ENCODE measurements around the gene TMEM45A.
"Not testable (repeated sequence)": the region's sequence is repeated elsewhere in the genome, so short reads cannot be mapped to it uniquely, and the experiment has no call there.

The TMEM45A gene

DNA sequence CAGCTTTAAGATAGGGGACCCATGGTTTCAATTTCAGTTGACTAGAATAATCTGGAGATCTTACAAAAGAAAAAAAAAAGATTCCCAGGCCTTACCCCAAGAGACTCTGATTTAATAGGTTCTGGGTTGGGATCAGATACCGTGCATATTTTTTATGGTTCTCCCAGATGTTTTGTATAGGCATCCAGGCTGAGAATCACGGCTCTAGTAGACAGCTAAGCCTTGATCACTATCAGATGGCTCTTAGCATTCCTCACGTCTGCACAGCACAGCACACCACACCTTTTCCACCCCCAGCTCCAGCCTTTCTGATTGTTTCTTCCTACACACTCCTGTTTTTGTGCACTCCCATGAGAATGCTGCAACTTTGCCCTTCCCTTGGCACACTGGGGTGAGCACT lies 40.8 kb downstream of the TMEM45A start:
- DNase-seq (ENCODE audit: low read depth), result no peak

DNA sequence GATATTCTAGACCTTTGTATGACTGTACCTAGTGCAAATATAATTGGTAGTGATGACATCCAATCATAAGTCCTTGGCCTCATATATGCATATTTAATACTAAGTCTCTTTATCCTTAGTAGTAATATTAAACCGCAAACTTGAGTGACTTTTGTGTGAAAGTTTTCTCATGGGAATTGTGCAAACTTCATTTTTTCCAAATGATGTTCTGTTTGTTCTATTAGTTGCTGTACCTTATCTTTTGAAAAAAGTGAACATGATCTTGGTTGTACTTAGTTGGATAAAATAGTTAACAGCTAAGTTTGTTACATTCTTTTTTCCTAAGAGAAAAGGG lies 43.2 kb downstream of the TMEM45A start:
- DNase-seq (ENCODE audit: low read depth), result no peak

DNA sequence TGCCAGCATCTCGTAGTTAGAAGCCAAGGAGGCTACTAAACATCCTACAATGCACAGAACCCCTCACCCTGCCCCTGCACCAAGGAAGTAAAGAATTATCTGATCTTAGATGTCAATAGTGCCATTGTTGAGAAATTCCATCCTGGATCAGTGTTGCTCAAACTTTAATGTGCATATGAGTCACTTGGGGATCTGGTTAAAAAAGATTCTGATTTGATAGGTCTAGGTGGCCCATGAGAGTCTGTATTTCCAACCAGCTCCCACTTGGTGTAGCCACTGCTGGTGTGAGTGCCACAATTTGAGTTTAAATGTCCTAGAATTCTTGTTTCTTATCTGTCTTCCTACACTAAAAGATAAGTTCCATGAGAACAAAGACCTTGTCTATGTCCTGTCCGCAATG lies 43.7 kb downstream of the TMEM45A start:
- DNase-seq (ENCODE audit: low read depth), result no peak

DNA sequence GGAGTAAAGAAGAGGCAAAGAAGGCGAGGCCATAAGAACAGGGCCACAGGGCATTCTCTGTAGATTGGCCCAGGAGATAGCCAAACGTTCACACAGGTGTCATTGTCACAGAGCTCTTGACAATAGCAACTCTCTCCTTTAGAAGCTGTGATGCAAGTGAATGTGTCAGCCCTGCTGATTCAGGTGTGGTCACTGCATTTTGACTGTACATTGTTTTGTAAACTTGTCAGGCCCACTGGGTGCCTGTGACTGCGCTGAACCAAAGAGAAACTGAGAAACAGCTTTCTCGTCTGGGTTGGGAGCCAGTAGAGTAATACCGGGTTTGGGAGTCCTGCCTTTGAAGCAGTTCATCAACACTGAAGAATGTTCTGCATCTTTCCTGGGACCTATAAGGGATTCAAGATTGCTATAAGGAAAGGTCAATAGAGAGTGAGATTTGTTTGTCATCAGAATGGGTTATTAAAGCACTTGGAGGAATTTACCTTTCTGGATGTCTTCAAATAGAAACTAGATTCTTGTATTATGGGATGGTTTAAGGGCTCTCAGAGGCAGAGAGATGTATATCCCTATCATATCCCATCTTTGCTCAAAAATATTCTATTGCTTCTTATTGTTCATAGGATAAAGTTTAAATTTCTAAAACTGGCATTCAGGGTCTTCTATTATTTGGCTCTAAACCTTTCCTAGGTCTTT lies 45.4 kb downstream of the TMEM45A start:
- no peak for DNase-seq (ENCODE audit: low read depth)

DNA sequence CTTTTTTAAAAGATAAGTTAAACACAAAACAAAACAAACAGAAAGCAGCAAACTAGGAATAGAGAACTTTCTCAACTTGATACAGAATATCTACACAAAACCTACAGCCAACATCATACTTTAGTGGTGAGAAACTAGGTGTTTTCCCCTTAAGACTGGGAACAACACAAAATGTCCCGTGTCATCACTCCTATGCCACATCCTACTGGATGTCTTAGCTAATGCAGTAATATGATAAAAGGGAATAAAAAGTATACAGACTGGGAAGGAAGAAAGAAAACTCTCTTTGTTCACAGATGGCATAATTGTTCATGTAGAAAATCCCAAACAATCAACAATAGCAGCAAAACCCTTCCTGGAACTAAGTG lies 45.9 kb downstream of the TMEM45A start:
- DNase-seq (ENCODE audit: low read depth), result no peak

DNA sequence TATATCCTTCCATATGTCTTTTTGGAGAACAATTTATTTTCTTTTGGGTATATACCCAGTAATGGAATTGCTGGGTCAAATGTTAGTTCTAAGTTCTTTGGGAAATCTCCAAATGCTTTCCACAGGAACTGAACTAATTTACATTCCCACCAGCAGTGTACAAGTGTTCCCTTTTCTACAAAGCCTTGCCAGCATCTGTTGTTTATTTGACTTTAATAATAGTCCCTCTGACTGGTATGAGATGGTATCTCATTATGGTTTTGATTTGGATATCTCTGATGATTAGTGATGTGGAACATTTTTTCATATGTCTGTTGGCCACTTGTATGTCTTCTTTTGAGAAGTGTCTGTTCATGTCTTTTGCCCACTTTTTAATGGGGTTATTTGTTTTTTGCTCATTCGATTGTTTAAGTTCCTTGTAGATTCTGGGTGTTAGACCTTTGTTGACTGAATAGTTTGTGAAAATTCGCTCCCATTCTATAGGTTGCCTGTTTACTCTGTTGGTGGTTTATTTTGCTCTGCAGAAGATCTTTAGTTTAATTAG lies 48.4 kb downstream of the TMEM45A start:
- no peak for DNase-seq (ENCODE audit: low read depth)

DNA sequence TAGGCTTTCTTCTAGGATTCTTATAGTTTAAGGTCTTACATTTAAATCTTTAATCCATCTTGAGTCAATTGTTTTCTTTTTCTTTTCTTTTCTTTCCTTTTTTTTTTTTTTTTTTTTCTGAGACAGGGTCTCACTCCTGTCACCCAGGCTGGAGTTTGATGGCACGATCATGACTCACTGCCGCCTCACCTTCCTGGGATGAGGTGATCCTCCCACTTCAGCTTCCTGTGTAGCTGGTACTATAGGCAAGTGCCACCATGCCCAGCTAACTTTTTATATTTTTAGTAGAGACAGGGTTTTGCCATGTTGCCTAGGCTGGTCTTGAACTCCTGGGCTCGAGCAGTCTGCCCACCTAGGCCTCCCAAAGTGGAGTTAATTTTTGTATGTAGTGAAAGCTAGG lies 49.0 kb downstream of the TMEM45A start:
- DNase-seq (ENCODE audit: low read depth), result not testable (repeated sequence)

DNA sequence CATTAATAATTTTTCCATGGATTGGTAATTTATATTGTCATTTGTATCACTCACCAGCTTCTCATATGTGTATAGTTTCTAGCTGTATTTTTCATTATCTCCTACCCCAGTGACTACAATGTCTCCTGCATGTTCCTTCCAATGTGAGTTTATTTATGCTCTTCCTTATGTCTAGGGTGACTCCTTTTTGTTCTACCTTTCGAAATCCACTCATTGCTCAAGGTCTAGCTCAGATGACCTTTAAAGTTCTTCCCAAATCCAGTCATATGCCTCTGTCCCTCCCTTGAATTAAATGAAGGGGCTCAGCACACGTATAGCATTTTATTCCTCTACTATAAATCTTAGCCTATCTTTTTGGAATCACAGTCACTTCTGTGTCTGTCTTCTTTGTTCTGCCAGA lies 53.0 kb downstream of the TMEM45A start:
- no peak for DNase-seq (ENCODE audit: low read depth)

DNA sequence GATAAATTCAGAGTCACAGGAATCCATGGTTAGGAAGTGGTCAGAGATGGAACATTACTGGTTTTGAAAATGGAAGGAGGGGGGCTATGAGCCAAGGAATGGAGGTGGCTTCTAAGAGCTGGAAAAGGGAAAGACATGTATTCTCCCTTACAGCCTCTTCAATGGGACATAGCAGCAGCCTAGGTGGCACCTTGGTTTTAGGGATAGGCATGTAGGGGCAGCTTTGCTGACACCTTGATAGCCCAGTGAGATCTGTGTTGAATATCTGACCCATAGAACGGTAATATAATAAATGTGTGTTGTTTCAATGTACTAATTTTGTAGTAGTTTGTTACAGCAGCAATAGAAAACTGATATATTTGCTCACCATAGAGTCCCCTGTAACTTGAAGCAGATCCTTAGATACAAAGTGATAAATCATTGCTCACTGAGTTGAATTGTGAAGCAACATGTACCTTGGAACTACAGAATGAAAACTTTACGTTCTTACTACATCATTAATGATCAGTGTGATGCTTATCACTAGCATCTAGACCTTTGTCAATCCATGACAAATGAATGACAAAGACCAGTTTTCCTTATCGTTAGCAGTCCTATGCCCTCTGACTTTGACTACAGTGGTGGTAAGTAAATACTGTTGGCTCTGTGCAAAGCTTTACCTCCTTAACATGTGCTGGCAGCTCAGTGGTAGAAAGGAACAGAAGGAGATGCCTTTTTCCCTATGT lies 53.8 kb downstream of the TMEM45A start:
- DNase-seq (ENCODE audit: low read depth), result no peak

DNA sequence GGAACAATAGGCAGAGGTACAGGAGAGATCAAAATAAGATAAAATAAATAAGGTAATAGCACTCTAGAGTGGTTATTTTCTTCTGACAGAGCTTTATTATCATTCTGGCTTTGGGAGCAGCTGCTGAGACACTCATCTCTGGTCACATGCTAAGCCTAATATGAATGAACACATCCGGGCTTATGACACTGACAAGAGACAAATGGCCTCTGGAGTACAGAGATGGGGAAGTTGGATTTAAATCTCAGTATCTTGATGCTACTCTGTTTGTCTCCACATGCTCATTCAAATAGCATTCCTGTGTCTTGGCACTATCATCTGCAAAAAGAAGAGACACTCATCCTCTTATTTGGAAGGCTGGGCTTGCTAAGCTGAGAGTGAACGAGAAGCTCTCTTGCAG lies 55.6 kb downstream of the TMEM45A start:
- no peak for DNase-seq (ENCODE audit: low read depth)

DNA sequence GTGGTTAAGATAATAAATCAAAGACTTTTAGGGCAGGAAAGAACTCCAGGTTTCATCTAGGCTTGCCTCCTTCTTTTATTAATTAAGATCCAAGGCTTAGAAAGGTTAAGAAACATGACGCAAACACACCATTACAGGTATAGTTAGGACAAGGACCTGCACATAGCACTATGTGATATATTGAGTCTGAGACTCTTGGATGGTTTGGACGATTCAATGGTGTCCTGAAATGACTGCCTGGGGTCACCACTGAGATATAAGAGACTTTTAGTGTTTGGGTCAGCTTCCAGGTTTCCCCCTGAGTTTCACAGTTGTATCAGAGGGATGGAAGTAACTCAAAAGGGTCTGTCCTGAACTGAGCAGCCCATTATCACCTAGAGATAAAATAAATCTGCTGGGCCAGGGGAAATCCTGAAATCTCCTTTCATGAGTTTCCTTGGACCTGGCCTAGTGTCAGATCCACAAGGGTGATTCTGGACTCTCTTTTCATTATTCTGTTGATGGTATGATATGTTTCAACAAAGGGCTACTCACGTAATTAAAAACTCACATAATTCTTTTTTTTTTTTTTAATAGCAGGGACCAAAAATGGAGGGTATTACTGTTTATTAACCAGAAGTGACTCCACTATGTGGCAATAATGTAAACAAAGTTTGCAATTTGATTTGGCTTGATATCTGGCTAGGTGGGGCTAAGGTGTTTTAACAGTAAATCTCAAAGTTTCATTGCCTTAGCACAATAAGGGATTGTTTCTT lies 61.4 kb downstream of the TMEM45A start:
- DNase-seq (ENCODE audit: low read depth), result no peak

DNA sequence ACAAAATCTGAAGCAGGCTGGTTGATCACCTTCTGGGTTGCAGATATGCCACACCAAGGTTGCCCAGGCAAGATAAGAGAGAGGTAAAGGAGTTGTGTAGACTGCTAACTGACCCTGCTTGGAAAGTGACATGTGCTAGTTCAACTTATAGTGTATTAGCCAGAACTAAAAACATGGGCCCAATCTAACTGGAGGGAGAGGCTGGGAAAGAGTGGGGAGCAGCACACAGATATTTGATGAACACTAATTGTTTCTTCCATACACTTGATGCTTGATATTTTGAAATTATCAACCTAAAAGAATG lies 61.9 kb downstream of the TMEM45A start:
- no peak for DNase-seq (ENCODE audit: low read depth)

DNA sequence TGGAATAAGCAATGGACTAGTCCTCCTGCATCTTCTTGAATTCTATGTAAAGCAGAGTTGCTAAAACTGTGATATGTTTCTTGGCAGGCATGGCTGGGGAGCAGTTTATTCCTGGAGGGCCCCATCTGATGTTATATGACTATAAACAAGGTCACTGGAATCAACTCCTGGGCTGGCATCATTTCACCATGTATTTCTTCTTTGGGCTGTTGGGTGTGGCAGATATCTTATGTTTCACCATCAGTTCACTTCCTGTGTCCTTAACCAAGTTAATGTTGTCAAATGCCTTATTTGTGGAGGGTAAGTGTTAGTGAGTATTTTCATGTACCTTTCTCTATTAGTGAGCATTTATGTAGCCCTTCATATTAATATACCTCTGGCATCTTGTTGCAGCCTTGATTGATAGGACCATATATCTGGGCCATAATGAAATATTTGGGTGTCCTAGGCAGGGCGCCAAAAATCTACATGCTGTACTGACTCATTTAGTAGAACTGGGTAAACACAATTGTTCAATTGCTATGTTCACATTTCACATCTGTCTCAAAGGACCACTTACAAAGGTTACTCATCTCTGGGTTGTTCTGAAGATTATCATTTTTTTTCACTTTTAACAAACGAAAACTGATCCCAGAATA lies 64.4 kb downstream of the TMEM45A start:
- no peak for DNase-seq (ENCODE audit: low read depth)

DNA sequence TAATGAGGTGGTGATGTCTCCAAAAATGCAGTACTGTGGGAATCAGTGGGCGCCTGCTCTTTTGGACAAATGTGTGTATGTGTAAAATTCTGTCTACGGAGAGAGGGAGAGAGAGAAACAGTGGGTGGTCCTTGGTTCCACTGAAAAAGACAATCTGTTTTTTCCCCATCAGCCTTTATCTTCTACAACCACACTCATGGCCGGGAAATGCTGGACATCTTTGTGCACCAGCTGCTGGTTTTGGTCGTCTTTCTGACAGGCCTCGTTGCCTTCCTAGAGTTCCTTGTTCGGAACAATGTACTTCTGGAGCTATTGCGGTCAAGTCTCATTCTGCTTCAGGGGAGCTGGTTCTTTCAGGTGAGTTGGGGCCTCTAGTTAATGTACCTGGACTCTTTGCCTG lies 65.8 kb downstream of the TMEM45A start:
- DNase-seq (ENCODE audit: low read depth), result no peak

DNA sequence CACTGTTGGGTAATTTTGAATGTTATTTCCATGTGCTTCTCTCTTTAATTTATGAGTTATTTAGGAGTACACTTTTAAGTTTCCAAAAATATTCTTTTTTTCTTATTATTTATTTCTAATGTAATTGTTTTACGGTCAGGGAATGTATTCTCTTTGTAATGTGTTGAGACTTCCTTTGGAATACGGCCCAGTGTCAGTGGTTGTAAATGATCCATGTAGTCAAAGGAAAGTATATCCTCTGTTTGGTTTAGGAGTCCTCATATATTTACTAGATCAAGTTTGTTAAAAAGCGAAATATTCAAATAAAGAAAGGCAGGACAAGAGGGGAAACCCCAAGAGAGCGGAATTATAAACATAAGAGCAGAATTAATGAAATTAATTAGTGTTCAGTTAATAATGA lies 68.0 kb downstream of the TMEM45A start:
- DNase-seq (ENCODE audit: low read depth), result no peak

DNA sequence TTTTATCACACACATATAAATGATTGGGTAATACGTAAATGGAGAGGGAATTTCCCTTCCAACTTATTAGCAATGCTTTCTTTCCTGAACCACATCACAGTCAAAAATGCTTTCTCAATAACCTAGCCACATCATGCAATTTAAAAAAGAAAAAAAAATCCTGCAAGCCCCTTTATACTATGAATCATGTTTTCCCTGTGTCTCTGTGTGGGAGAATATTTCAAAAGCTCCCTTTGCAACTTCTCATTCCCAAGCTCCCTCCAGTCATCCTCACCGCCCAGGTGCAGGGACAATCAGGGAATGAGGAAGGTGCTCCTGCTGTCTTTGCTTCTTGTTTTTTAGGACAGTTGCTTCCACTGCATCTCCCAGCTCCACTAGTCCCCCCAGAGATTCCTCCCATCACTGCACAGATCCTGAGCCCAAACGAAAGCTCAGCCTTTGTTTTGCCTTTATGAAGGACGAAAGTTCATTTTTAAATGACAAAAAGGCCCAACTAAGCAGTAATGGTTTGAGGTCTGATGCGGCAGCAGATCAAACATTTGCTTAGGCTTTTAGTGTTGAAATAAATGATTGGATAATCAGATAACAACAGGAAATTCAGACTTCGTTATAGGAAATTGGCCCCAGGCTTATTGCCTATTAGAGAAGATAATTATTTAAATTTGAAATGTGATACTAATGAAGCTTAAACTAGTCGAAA lies 69.2 kb downstream of the TMEM45A start:
- no peak for DNase-seq (ENCODE audit: low read depth)

DNA sequence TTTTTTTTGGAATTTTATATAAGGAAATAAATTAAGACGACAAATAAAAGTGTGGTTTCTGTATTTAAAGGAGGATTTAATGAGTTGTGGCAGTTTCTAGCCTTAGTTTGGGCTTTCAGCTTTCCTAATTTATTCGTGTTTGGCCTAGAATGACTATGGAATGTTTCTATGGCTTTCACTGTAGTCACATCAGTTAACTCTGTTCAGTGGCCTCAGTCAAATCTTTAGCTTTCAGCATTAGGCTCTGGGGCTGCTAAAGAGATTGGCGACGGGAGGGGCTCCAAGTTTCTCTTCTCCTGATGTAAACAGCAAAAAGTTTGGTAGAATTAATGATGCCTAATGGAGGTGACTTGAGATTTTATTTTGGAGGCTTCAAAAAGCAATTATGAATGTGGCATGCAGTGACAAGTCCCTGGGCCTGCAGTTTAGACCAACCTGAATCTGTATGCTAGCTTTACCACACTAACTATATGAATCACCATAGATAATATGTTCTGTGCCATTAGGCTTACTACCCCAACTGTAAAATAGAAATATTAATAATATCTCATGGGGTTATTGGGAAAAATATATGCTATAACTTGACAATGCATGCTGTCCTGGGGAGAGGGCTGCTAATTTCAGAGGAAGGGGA lies 69.9 kb downstream of the TMEM45A start:
- no peak for DNase-seq (ENCODE audit: low read depth)

DNA sequence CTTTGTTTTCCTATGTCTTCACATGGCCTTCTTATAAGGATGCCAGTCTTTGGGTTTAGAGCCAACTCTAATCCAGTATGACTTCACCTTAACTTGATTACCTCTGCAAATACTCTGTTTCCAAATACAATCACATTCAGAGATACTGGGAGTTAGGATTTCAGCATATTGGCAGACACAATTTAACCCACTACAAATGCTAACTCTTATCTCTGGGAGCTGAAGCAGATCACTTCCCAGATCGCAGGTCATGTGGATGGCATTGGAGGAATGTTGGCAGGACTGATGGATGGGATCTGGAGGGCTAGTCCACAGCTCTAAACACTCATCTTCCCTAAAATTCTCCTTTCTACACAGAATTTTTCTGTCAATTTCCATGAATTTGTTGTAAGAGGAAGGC lies 70.8 kb downstream of the TMEM45A start:
- no peak for DNase-seq (ENCODE audit: low read depth)

DNA sequence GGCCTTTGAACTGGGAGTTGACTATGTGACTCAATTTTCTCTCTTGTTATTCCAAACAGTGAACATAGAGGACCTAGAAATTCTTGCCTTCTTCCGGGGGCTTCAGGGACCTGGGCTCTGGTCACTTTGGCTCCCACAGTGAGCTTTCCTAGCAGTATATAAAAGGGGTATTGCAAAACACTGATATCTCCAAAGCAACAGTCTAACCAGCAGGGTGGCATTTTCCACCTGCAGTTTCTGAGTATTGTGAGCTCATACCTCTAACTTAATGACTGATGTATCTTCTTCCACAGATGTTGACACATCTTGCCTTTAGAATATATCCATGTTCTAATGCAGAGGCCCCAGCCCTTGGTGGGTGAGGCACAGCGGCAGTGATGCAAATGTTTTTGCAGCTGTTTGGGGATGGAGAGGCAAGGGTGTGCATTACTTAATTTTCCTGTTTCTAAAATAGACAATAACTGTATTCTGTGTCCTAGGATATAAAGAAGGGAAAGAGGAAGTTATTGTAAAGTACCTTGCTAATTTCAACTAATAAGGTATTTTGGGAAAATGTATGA lies 71.3 kb downstream of the TMEM45A start:
- DNase-seq (ENCODE audit: low read depth), result no peak

DNA sequence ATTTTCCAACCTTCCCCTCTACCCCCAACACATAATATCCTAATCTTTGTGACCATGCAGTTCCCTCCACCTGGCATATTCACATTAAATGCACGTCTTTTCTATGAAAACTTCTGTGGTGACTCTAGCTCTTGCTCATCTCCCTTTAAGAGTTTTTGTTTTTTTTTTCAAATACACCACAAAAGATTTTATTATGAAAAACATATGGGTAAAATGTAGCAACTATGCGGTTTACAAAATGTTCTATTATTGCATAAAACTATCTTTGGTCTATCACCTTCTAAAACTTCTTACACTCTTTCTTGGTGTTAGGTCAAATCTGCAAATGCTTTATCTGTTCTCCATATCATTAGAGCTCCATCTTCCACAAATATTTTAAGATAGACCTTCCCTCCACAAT lies 78.4 kb downstream of the TMEM45A start:
- no peak for DNase-seq (ENCODE audit: low read depth)

DNA sequence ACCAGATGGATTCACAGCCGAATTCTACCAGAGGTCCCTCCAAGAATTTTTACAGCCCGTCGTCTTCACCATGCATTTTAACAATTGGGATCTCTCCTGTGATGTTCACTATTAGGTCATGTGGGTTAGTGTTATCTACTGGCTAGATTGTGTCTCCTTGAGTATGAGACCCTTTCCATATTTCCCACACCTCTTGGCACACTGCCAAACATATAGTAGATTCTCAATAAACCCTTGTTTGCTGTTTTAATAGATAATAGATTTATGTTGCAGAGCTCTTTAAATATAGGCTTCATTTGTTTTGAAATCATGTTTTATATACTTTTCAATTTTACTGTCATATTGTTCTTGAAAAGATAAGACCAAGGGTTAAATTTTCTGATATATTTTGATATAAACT lies 82.1 kb downstream of the TMEM45A start:
- no peak for DNase-seq (ENCODE audit: low read depth)

All from activated gamma-delta T cell treated with anti-CD3 and anti-CD28 coated beads, Interleukin-2, amount 50 U/mL, for 16 hours (primary cell).